GM21390 (cell line): Measurements from ENCODE around the gene MICAL3.
"Not testable (repeated sequence)": the region's sequence is repeated elsewhere in the genome, so short reads cannot be mapped to it uniquely, and the experiment has no call there.

ENCODE experiments used
- ATAC-seq: cut with Tn5 transposase; IDR thresholded peaks from one replicate; pipeline ENCODE4 v1.9.1; 2021; ENCODE audit not compliant: unreplicated experiment

MICAL3 gene

GRCh38 chr22:17892376-17892775, 132.0 kb downstream of the MICAL3 start:
- no peak for ATAC-seq

GRCh38 chr22:17891481-17892167, 132.7 kb downstream of the MICAL3 start:
- no peak for ATAC-seq

- no peak for ATAC-seq
Measured at GRCh38 chr22:17890892-17891291, 133.5 kb downstream of the MICAL3 start.

- no peak for ATAC-seq
Measured at GRCh38 chr22:17890245-17890671, 134.1 kb downstream of the MICAL3 start.

GRCh38 chr22:17888855-17889254, 135.5 kb downstream of the MICAL3 start:
- ATAC-seq = no peak

GRCh38 chr22:17888439-17888838, 135.9 kb downstream of the MICAL3 start:
- no peak for ATAC-seq

GRCh38 chr22:17884893-17885292, 139.5 kb downstream of the MICAL3 start:
- no peak for ATAC-seq

GRCh38 chr22:17884084-17884483, 140.3 kb downstream of the MICAL3 start:
- ATAC-seq = no peak

- no peak for ATAC-seq
Measured at GRCh38 chr22:17883356-17883755, 141.0 kb downstream of the MICAL3 start.

- ATAC-seq = no peak
Measured at GRCh38 chr22:17882727-17883126, 141.6 kb downstream of the MICAL3 start.

- ATAC-seq = no peak
Measured at GRCh38 chr22:17882162-17882561, 142.2 kb downstream of the MICAL3 start.

- no peak for ATAC-seq
Measured at GRCh38 chr22:17881366-17881765, 143.0 kb downstream of the MICAL3 start.

GRCh38 chr22:17880468-17880867, 143.9 kb downstream of the MICAL3 start:
- no peak for ATAC-seq

- ATAC-seq = no peak
Measured at GRCh38 chr22:17880020-17880419, 144.3 kb downstream of the MICAL3 start.

GRCh38 chr22:17878941-17879340, 145.4 kb downstream of the MICAL3 start:
- ATAC-seq = no peak

GRCh38 chr22:17878186-17878694, 146.1 kb downstream of the MICAL3 start:
- ATAC-seq = no peak

GRCh38 chr22:17876878-17877855, 147.2 kb downstream of the MICAL3 start:
- not testable (repeated sequence) for ATAC-seq

GRCh38 chr22:17876306-17876831, 148.0 kb downstream of the MICAL3 start:
- no peak for ATAC-seq

- ATAC-seq = no peak
Measured at GRCh38 chr22:17875631-17876030, 148.7 kb downstream of the MICAL3 start.

- no peak for ATAC-seq
Measured at GRCh38 chr22:17875156-17875555, 149.2 kb downstream of the MICAL3 start.

GRCh38 chr22:17874231-17874905, 150.0 kb downstream of the MICAL3 start:
- no peak for ATAC-seq
